SH-SY5Y (cell line): ENCODE data around the gene FCN1.

Source experiments
- GATA2 ChIP-seq: IDR thresholded peaks from 2 replicates; pipeline ENCODE4 v1.6.1; 2011; ENCODE audit warnings: mild to moderate bottlenecking, low read depth, low read length
- GATA3 ChIP-seq: IDR thresholded peaks from 2 replicates; pipeline ENCODE4 v1.6.1; 2011; ENCODE audit warnings: low read depth, mild to moderate bottlenecking, low read length, moderate library complexity

GRCh38 chr9:134948149-134948548, 30.4 kb upstream of the FCN1 start:
- TF ChIP-seq GATA3, result no peak
- no peak for TF ChIP-seq GATA2
